ENCODE measurements around the gene CTNNA2.

DNA sequence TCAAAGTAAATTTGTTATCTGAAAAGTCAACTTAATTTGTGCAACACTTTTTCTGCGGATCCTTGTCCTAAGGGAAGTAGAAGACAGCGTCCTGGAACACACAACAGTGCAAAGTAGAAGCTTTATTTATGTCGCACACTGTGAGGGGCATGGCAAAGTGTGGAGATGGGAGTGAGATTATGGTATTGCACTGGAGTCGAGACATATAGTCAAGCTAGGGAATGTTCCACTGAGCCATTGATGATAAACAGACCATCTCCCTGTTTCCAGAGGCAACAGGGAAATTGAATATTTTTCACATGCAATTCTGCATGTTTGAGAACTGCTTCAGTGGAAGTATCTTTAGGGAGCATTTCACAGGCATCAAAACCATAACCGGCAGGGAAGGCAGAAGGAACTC is 745.5 kb downstream of the CTNNA2 start:
- TF ChIP-seq CTCF (IDR thresholded peaks at IDR 0.05) (no peak), POLR2A (IDR thresholded peaks at IDR 0.05) (no peak)
